Breast epithelium (tissue), 3 donors: ENCODE data around the gene TOMM22.

Experiments used
- POLR2A ChIP-seq: fragments of 450-650 bp; IDR thresholded peaks from one replicate; pipeline ENCODE4 v1.6.1; 2016; ENCODE audit warnings: antibody characterized with exemption, mild to moderate bottlenecking, moderate library complexity
- POLR2AphosphoS5 ChIP-seq, 3 donors: sonication (generic); formaldehyde crosslinking; IDR thresholded peaks; one replicate each; pipeline ENCODE4 v1.6.1; 2017; ENCODE audit warnings: antibody characterized with exemption in 3 of 3
- TF ChIP-seq, protein P1 (sequence below), 3 donors: fragments of 450-650 bp; IDR thresholded peaks; one replicate each; pipeline ENCODE4 v1.5.1; 2016 to 2017; ENCODE audit warnings: antibody characterized with exemption in 3 of 3, mild to moderate bottlenecking in 3 of 3, moderate library complexity in 3 of 3

DNA sequence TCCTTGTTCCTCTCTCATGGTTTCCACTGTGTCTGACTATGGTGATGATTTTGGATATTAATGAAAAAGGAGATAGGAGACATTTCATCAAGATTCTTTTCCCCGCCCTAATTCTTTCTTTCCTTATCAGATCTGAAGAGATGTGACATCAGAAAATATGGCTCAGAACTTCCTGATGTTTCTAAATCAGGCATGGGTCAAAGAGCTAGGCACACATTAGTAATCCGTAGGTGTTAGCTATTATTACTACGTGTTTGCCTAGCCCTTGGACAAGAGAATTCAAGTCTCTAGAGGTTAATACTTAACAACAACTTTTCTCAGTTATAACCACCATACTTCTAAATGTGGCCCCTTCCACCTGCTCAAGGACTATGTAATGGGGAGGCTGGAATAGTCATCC, 13.2 kb downstream of the TOMM22 start:
- TF ChIP-seq, protein P1, sequence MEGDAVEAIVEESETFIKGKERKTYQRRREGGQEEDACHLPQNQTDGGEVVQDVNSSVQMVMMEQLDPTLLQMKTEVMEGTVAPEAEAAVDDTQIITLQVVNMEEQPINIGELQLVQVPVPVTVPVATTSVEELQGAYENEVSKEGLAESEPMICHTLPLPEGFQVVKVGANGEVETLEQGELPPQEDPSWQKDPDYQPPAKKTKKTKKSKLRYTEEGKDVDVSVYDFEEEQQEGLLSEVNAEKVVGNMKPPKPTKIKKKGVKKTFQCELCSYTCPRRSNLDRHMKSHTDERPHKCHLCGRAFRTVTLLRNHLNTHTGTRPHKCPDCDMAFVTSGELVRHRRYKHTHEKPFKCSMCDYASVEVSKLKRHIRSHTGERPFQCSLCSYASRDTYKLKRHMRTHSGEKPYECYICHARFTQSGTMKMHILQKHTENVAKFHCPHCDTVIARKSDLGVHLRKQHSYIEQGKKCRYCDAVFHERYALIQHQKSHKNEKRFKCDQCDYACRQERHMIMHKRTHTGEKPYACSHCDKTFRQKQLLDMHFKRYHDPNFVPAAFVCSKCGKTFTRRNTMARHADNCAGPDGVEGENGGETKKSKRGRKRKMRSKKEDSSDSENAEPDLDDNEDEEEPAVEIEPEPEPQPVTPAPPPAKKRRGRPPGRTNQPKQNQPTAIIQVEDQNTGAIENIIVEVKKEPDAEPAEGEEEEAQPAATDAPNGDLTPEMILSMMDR (IDR thresholded peaks at IDR 0.05) = no peak
- no peak for TF ChIP-seq POLR2AphosphoS5 (IDR thresholded peaks at IDR 0.05)
- no peak for TF ChIP-seq POLR2A
